Caco-2 (cell line): ENCODE data around the gene MAB21L3. TPM values are rescaled to one million over a fixed set of nuclear protein-coding genes. Genes with fewer than 3 reads are reported as not detected.

Experiments
- BruUV-seq: library from RNA; stranded (reverse); fragments of 400-500 nt; replicated peaks from 2 replicates; lab custom pipeline; 2021; lab: Mats Ljungman, UMichigan
- CTCF ChIA-PET: fragments of 300-600 bp; sonication (Branson Sonifier 250); formaldehyde crosslinking; loops from one replicate; lab custom pipeline; 2022; ENCODE audit warnings: antibody characterized with exemption; lab: Charles Lee
- POLR2A ChIA-PET: fragments of 300-600 bp; sonication (Branson Sonifier 250); formaldehyde crosslinking; loops from one replicate; lab custom pipeline; 2022; ENCODE audit warnings: antibody characterized with exemption; lab: Charles Lee
- DNase-seq, 2 experiments: peaks; one replicate each; pipeline versions ENCODE4 v3.0.0 to v3.0.0-alpha.2; 2020 to 2022
- H3K27me3 ChIP-seq: replicated peaks from 2 replicates; pipeline ENCODE4 v1.6.0; 2011; ENCODE audit warnings: low read length; ENCODE audit not compliant: control insufficient read depth, insufficient read depth
- H3K36me3 ChIP-seq: 2 replicates; pipeline ENCODE4 v1.5.1; 2011; ENCODE audit warnings: low read length; ENCODE audit not compliant: control insufficient read depth, insufficient read depth
- H3K4me1 ChIP-seq: fragments of 250-450 bp; sonication (Bioruptor Pico); 2 replicates; pipeline ENCODE4 v1.5.1; 2020; ENCODE audit warnings: mild to moderate bottlenecking
- H3K4me3 ChIP-seq: 2 replicates; pipeline ENCODE4 v1.5.1; 2011; ENCODE audit warnings: low read depth, mild to moderate bottlenecking, control low read depth, low read length
- H3K9me3 ChIP-seq: fragments of 250-450 bp; sonication (Bioruptor Pico); 2 replicates; pipeline ENCODE4 v1.5.1; 2020; ENCODE audit warnings: mild to moderate bottlenecking, moderate library complexity
- H3K27ac Mint-ChIP-seq: one replicate; pipeline ENCODE4 v1.8.0; 2022; ENCODE audit warnings: mixed read lengths; ENCODE audit not compliant: unreplicated experiment
- H3K27me3 Mint-ChIP-seq: one replicate; pipeline ENCODE4 v1.8.0; 2022; ENCODE audit warnings: mixed read lengths; ENCODE audit not compliant: insufficient read depth, unreplicated experiment
- H3K36me3 Mint-ChIP-seq: one replicate; pipeline ENCODE4 v1.8.0; 2022; ENCODE audit warnings: mild to moderate bottlenecking, mixed read lengths; ENCODE audit not compliant: insufficient read depth, unreplicated experiment
- H3K4me1 Mint-ChIP-seq: one replicate; pipeline ENCODE4 v1.8.0; 2022; ENCODE audit warnings: low read depth, mixed read lengths; ENCODE audit not compliant: unreplicated experiment
- H3K4me3 Mint-ChIP-seq: one replicate; pipeline ENCODE4 v1.8.0; 2022; ENCODE audit warnings: mild to moderate bottlenecking, moderate library complexity, mixed read lengths; ENCODE audit not compliant: unreplicated experiment
- H3K9me3 Mint-ChIP-seq: one replicate; pipeline ENCODE4 v1.8.0; 2022; ENCODE audit warnings: mixed read lengths; ENCODE audit not compliant: unreplicated experiment
- CTCF ChIP-seq, 2 experiments: fragments of 200-600 bp in 1 of 2; IDR thresholded peaks; 1 replicate in 1 of 2; 2 replicates in 1 of 2; pipeline versions ENCODE4 v1.5.1 to v1.8.0; 2011 to 2022; ENCODE audit warnings: antibody characterized with exemption in 1 of 2, control low read depth in 1 of 2, inconsistent platforms in 1 of 2, low read depth in 1 of 2, low read length in 1 of 2, mild to moderate bottlenecking in 1 of 2, moderate library complexity in 1 of 2; ENCODE audit not compliant: insufficient read depth in 1 of 2, severe bottlenecking in 1 of 2, unreplicated experiment in 1 of 2
- intact Hi-C: fragments of 100-400 bp; cut with micrococcal nuclease; formaldehyde crosslinking; loops from one replicate; pipeline ENCODE4 v1.10.0; 2022; ENCODE audit not compliant: unreplicated experiment
- total RNA-seq: library from RNA; stranded (reverse); gene quantifications from 2 replicates; pipeline ENCODE4 v1.2.3, GENCODE V29; 2022

MAB21L3 gene
- total RNA-seq, 1 experiment from 2014 or later: 0.66 TPM

DNA sequence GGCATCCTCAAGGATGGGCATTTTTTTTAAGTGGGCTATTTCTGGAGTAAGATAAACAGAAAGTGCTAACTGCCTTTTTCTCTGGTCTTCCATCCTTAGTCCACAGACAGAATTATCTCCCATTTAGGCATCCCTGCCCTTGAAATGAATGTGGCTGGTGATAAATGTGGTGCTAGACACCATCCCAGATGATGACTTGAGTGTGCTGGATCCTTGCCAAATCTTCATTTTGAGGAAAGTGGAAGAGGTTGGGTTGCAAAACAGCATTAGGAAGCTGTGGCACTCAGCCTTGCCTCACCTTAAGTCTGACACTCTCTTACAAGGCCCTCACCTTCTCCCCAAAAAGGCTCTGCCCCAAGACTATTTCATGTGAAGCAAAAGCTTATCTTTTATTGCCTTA lies 19.2 kb downstream of the MAB21L3 start:
- no peaks in the 10 kb centered on the region for H3K9me3 ChIP-seq
- no peaks in the 10 kb centered on the region for H3K36me3 ChIP-seq
- H3K27ac Mint-ChIP-seq: no peak overlapping the region
- ChIA-PET POLR2A (no interaction called here), CTCF (no interaction called here)
- peaks cover 17% of the 10 kb centered on the region for H3K4me1 Mint-ChIP-seq
- no peak for TF ChIP-seq CTCF (IDR thresholded peaks at IDR 0.05; ENCODE audit: insufficient read depth in 1 of 2, low read depth in 1 of 2, low read length in 1 of 2, severe bottlenecking in 1 of 2, unreplicated experiment in 1 of 2)
- no peaks in the 10 kb centered on the region for H3K27me3 Mint-ChIP-seq
- no TSS peak for BruUV-seq
- intact Hi-C loops: loop anchor here (10.0 kb wide), 1 partner anchor 56 kb away; no protein-coding TSS in a partner anchor
- H3K36me3 Mint-ChIP-seq: no peaks in the 10 kb centered on the region
- no peak overlapping the region for H3K4me3 ChIP-seq
- H3K4me1 ChIP-seq: peaks cover 6% of the 10 kb centered on the region
- H3K4me3 Mint-ChIP-seq: no peak overlapping the region
- DNase-seq: no peak
- H3K27me3 ChIP-seq: no peaks in the 10 kb centered on the region
- H3K9me3 Mint-ChIP-seq: no peaks in the 10 kb centered on the region

- peaks cover 17% of the 10 kb centered on the region for H3K4me1 Mint-ChIP-seq
- no peak for DNase-seq
- CTCF ChIA-PET: interaction anchor here (1.2 to 1.4 kb wide), 2 partner anchors 9 to 21 kb away, joined by 3 to 4 read pairs; no protein-coding TSS in a partner anchor
- H3K9me3 Mint-ChIP-seq: no peaks in the 10 kb centered on the region
- Histone ChIP-seq H3K9me3 (no peaks in the 10 kb centered on the region), H3K4me1 (peaks cover 6% of the 10 kb centered on the region), H3K27me3 (no peaks in the 10 kb centered on the region), H3K36me3 (no peaks in the 10 kb centered on the region), H3K4me3 (no peak overlapping the region)
- no peak overlapping the region for H3K4me3 Mint-ChIP-seq
- BruUV-seq: no TSS peak
- POLR2A ChIA-PET: no interaction called here
- intact Hi-C loops: loop anchor here (10.0 kb wide), 1 partner anchor 56 kb away; no protein-coding TSS in a partner anchor
- TF ChIP-seq CTCF (IDR thresholded peaks at IDR 0.05; ENCODE audit: insufficient read depth in 1 of 2, low read depth in 1 of 2, low read length in 1 of 2, severe bottlenecking in 1 of 2, unreplicated experiment in 1 of 2): no peak
- H3K36me3 Mint-ChIP-seq: no peaks in the 10 kb centered on the region
- no peak overlapping the region for H3K27ac Mint-ChIP-seq
- H3K27me3 Mint-ChIP-seq: no peaks in the 10 kb centered on the region
These were observed 20.0 kb downstream of the MAB21L3 start for GRCh38 chr1:116131170-116131569.

GRCh38 chr1:116131866-116132605 lies 20.8 kb downstream of the MAB21L3 start:
- Mint-ChIP-seq H3K36me3 (no peaks in the 10 kb centered on the region), H3K4me3 (no peak overlapping the region), H3K27ac (no peak overlapping the region), H3K4me1 (peaks cover 17% of the 10 kb centered on the region), H3K9me3 (no peaks in the 10 kb centered on the region), H3K27me3 (no peaks in the 10 kb centered on the region)
- CTCF ChIA-PET: interaction anchor here (1.2 to 1.4 kb wide), 2 partner anchors 9 to 20 kb away, joined by 3 to 4 read pairs; no protein-coding TSS in a partner anchor
- H3K27me3 ChIP-seq: no peaks in the 10 kb centered on the region
- H3K4me3 ChIP-seq: no peak overlapping the region
- peak; percentile 24 to 57 for DNase-seq
- no peaks in the 10 kb centered on the region for H3K36me3 ChIP-seq
- H3K9me3 ChIP-seq: no peaks in the 10 kb centered on the region
- no peak for TF ChIP-seq CTCF (IDR thresholded peaks at IDR 0.05; ENCODE audit: insufficient read depth in 1 of 2, low read depth in 1 of 2, low read length in 1 of 2, severe bottlenecking in 1 of 2, unreplicated experiment in 1 of 2)
- POLR2A ChIA-PET: no interaction called here
- peaks cover 6% of the 10 kb centered on the region for H3K4me1 ChIP-seq
- intact Hi-C loops: loop anchor here (10.0 kb wide), 1 partner anchor 57 kb away; no protein-coding TSS in a partner anchor
- no TSS peak for BruUV-seq
